ENCODE measurements around the gene DGKD.

The DGKD gene

DNA sequence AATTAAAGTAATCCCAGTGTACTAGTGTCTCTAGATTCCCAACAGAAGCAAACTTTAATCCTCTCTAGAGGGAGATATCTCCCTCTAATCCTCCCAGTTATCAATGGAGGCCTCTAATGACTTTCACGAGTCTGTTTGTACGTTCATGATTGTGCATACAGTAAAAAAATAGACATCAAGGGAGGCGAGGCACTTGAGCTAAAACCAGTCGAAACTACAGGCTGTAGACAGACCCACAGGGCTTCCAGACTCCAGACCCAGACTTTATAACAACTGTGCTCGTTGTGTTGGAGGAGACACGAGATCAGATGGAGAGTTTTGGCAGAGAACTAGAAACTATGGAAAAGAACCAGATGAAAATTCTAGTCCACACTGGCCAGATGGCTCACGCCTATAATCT, 7.0 kb downstream of the DGKD start:
- no peak overlapping the region for H3K27ac ChIP-seq (ENCODE audit: low read length)
- H3K79me2 ChIP-seq (ENCODE audit: insufficient read depth, low read length) = peaks cover 47% of the 10 kb centered on the region
- no peak for TF ChIP-seq EZH2 (IDR thresholded peaks at IDR 0.05; ENCODE audit: borderline replicate concordance, low read depth, low read length, severe bottlenecking)
- TF ChIP-seq, protein P1, sequence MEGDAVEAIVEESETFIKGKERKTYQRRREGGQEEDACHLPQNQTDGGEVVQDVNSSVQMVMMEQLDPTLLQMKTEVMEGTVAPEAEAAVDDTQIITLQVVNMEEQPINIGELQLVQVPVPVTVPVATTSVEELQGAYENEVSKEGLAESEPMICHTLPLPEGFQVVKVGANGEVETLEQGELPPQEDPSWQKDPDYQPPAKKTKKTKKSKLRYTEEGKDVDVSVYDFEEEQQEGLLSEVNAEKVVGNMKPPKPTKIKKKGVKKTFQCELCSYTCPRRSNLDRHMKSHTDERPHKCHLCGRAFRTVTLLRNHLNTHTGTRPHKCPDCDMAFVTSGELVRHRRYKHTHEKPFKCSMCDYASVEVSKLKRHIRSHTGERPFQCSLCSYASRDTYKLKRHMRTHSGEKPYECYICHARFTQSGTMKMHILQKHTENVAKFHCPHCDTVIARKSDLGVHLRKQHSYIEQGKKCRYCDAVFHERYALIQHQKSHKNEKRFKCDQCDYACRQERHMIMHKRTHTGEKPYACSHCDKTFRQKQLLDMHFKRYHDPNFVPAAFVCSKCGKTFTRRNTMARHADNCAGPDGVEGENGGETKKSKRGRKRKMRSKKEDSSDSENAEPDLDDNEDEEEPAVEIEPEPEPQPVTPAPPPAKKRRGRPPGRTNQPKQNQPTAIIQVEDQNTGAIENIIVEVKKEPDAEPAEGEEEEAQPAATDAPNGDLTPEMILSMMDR (IDR thresholded peaks at IDR 0.05; ENCODE audit: borderline replicate concordance, extremely low read depth, low read length, poor library complexity, severe bottlenecking) = no peak

GRCh38 chr2:233362742-233363141, 8.4 kb downstream of the DGKD start:
- no peak overlapping the region for H3K4me2 ChIP-seq (ENCODE audit: insufficient read depth, low read length)
- no peak for DNase-seq
- H3K9me3 ChIP-seq (ENCODE audit: insufficient read depth, low read length, severe bottlenecking) = no peaks in the 10 kb centered on the region
- no peak overlapping the region for H3K9ac ChIP-seq (ENCODE audit: low read depth, low read length)
- H2AFZ ChIP-seq (ENCODE audit: low read depth, low read length) = no peak overlapping the region
- H3K36me3 ChIP-seq (ENCODE audit: insufficient read depth, low read length) = peaks cover 5% of the 10 kb centered on the region; the same call in 1 of the 2 replicates
- no peaks in the 10 kb centered on the region for H3K27me3 ChIP-seq (ENCODE audit: insufficient read depth, low read length, poor library complexity)
- peaks cover 4% of the 10 kb centered on the region; the same call in 1 of the 2 replicates for H3K4me1 ChIP-seq (ENCODE audit: insufficient read depth, low read length)
- no peak overlapping the region for H3K4me3 ChIP-seq (ENCODE audit: low read depth in 1 of 2, low read length in 2 of 2)
- H3K79me2 ChIP-seq (ENCODE audit: insufficient read depth, low read length) = peaks cover 38% of the 10 kb centered on the region
- no peak overlapping the region for H3K27ac ChIP-seq (ENCODE audit: low read length)
- peaks cover 14% of the 10 kb centered on the region; the same call in 1 of the 2 replicates for H4K20me1 ChIP-seq (ENCODE audit: insufficient read depth, low read length)
- ATAC-seq (ENCODE audit: insufficient read depth, low read depth) = no peak
- TF ChIP-seq EZH2 (IDR thresholded peaks at IDR 0.05; ENCODE audit: borderline replicate concordance, low read depth, low read length, severe bottlenecking) = no peak
- TF ChIP-seq, protein P1 (IDR thresholded peaks at IDR 0.05; ENCODE audit: borderline replicate concordance, extremely low read depth, low read length, poor library complexity, severe bottlenecking) = no peak

More for the DNA sequence above, 7.0 kb downstream of the DGKD start:
- no peaks in the 10 kb centered on the region for H3K27me3 ChIP-seq (ENCODE audit: insufficient read depth, low read length, poor library complexity)
- no peak overlapping the region for H3K4me2 ChIP-seq (ENCODE audit: insufficient read depth, low read length)
- peaks cover 16% of the 10 kb centered on the region for H3K4me1 ChIP-seq (ENCODE audit: insufficient read depth, low read length)
- H3K36me3 ChIP-seq (ENCODE audit: insufficient read depth, low read length) = peaks cover 10% of the 10 kb centered on the region; the same call in 1 of the 2 replicates
- no peak overlapping the region for H3K9ac ChIP-seq (ENCODE audit: low read depth, low read length)
- no peak for ATAC-seq (ENCODE audit: insufficient read depth, low read depth)
- no peaks in the 10 kb centered on the region for H3K9me3 ChIP-seq (ENCODE audit: insufficient read depth, low read length, severe bottlenecking)
- no peak overlapping the region for H2AFZ ChIP-seq (ENCODE audit: low read depth, low read length)
- DNase-seq = no peak
- peaks cover 15% of the 10 kb centered on the region; the same call in 1 of the 2 replicates for H4K20me1 ChIP-seq (ENCODE audit: insufficient read depth, low read length)
- H3K4me3 ChIP-seq (ENCODE audit: low read depth in 1 of 2, low read length in 2 of 2) = no peak overlapping the region

DNA sequence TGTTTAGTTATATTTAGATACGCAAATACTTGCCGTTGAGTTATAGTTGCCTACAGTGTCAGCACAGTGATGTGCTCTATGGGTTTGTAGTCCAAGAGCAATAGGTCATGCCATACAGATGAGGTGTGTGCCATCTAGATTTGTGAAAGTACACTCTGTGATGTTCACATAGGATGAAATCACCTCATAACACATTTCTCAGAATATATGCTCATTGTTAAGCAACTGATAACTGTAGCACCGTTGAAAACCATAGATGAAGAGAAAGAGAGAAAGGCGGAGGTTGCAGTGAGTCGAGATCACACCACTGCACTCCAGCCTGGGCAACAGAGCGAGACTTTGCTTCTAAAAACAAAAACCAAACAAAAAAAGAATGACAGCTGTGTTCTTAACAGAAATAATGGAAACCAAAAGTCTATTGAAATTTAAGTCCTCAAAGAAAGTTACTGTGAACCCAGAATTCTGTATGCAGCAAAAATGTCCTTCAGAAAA, 9.5 kb downstream of the DGKD start:
- no peak overlapping the region for H3K4me3 ChIP-seq (ENCODE audit: low read depth in 1 of 2, low read length in 2 of 2)
- H3K36me3 ChIP-seq (ENCODE audit: insufficient read depth, low read length) = peaks cover 5% of the 10 kb centered on the region; the same call in 1 of the 2 replicates
- no peak for ATAC-seq (ENCODE audit: insufficient read depth, low read depth)
- H3K9ac ChIP-seq (ENCODE audit: low read depth, low read length) = no peak overlapping the region
- 0 out of 2 replicates have a peak, but pooled peaks cover 4% of the 10 kb centered on the region for H3K4me1 ChIP-seq (ENCODE audit: insufficient read depth, low read length)
- no peaks in the 10 kb centered on the region for H3K9me3 ChIP-seq (ENCODE audit: insufficient read depth, low read length, severe bottlenecking)
- DNase-seq = no peak
- H2AFZ ChIP-seq (ENCODE audit: low read depth, low read length) = no peak overlapping the region
- no peak overlapping the region for H3K4me2 ChIP-seq (ENCODE audit: insufficient read depth, low read length)
- no peak overlapping the region for H3K27ac ChIP-seq (ENCODE audit: low read length)
- TF ChIP-seq EZH2 (IDR thresholded peaks at IDR 0.05; ENCODE audit: borderline replicate concordance, low read depth, low read length, severe bottlenecking) = no peak
- TF ChIP-seq, protein P1 (IDR thresholded peaks at IDR 0.05; ENCODE audit: borderline replicate concordance, extremely low read depth, low read length, poor library complexity, severe bottlenecking) = no peak
- H4K20me1 ChIP-seq (ENCODE audit: insufficient read depth, low read length) = peaks cover 14% of the 10 kb centered on the region; the same call in 1 of the 2 replicates
- no peaks in the 10 kb centered on the region for H3K27me3 ChIP-seq (ENCODE audit: insufficient read depth, low read length, poor library complexity)
- H3K79me2 ChIP-seq (ENCODE audit: insufficient read depth, low read length) = peaks cover 30% of the 10 kb centered on the region
